GM18511 (cell line): Measurements from ENCODE around the gene PRKCE.
"Not testable (repeated sequence)": the region's sequence is repeated elsewhere in the genome, so short reads cannot be mapped to it uniquely, and the experiment has no call there.

Experiments used
- ATAC-seq: cut with Tn5 transposase; IDR thresholded peaks from one replicate; pipeline ENCODE4 v1.9.1; 2021; ENCODE audit warnings: mild to moderate bottlenecking, moderate library complexity; ENCODE audit not compliant: unreplicated experiment

PRKCE gene

DNA sequence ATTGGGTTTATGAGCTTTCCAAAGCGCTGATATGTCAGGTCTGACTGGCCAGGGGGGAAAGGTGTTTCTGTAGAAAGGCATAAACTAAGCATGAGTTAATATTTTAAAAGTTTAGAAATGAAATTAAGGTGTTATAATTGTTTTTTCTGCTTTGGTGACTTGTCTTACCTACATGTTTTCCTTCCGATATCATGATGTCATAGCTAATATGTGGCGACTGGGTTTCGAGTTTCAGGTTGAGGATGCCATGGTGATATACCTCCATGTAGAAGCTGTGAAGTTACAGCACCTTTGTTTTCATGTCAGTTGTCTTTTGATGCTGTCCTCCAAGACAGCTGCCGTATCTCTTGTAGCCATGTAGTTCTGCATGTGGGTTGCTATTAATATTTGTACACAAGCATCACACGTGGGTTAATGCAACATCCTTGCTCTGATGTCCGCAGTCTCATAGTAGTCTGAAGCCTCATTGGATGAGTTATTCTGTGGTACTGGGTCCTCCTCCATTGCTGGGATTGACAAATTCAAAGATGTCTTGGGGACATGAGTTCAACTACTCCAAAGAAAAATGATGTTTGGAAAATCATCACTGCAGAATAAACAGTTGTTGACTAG is 230.6 kb downstream of the PRKCE start:
- no peak for ATAC-seq

DNA sequence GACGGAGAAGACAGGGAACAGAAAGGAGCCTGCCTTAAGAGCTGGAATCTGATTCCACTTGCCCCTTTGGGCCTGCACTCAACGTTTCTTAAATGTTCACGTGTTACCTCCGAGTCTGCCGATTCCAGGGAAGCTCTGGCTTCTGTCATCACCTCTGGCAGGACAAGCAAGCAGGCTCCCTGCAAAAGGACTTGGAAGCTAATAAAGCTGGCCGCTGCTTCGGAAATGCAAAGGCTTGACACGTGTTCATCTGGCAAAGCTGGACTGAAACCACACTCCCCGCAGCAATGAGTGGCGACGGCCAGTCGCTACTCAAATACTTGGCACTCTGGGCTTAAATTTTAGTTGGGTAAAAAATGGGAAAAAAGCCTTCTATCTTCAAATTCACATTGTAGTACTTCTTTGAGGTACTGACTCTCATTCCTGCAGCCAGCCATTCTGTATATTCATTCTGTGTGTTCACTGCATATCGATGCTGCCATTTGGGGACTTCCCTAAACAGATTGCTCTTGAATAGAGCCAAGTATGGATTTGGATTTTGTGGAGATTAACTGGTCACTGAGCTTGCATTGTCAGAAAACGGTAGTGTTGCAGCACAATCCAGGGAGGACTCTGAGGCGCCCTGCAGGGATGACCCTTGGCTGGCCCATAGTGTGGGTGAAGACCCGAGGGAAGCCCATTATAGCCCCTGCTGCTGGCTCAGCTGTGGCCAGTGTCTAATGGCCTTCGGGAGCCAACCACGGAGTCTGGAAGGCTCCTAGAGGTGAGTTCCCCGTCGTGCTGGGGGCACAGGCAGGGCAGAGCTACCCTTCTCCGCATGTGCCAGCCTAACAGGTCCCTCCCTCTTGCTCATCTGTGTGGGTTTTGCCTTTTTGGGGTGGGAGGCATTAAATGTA is 231.5 kb downstream of the PRKCE start:
- no peak for ATAC-seq

DNA sequence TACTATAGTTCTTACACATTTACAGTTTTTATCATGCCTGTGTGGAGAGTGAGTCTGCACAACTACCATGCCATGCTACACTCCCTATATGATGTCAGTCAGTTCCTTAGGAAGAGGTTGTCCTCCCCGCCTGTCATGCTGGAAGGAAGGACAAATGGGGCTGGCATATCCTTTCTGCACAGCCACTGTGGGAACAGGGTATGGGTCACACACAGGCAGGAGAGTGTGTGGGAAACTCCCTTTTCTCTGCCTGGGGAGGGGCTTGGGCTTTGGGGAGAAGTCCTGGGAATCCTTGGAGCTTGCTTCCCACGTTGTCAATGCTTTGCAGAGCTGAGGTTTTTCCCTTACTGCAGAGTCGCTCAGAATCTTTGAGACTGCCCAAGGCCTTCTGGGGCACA is 232.1 kb downstream of the PRKCE start:
- no peak for ATAC-seq

DNA sequence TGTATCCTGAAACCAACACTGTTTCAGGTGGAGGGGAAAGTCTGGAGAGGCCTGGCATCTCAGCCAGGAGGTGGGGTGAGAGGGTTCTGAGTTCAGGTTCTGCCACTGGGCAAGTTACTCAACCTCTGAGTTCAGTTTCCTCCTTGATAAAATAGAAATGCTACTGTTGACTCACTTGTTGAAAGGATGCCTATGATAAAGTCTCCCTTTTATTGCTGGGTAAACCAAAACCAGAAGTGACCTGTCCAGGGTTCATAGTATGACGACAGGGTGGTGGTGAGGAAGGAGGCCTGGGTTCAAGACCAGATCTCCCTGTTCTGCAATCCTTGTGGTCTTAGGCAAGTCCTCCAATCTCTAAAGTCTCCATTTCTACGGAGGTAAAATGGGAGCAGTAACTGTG is 232.7 kb downstream of the PRKCE start:
- no peak for ATAC-seq

DNA sequence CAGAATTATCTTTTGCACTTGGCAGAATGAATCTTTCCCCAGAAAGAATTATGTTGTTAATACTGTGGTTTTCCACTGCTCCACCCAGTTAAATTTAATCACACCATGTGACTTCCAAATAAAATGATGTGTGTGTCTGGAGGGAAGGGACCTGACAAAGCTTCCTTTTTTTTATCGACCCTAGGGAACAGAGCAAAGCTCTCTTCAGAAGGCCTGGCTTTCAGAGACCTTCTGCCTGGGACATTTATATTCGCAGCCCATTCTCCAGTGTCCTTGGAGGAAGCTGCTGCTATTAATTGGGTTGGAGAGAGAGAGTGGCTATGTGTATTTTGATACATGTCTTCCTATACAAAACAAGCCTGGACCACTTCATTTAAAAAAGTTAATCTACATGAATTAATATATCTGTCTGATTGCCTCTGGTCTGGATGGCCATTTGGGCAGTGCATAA is 233.7 kb downstream of the PRKCE start:
- no peak for ATAC-seq

DNA sequence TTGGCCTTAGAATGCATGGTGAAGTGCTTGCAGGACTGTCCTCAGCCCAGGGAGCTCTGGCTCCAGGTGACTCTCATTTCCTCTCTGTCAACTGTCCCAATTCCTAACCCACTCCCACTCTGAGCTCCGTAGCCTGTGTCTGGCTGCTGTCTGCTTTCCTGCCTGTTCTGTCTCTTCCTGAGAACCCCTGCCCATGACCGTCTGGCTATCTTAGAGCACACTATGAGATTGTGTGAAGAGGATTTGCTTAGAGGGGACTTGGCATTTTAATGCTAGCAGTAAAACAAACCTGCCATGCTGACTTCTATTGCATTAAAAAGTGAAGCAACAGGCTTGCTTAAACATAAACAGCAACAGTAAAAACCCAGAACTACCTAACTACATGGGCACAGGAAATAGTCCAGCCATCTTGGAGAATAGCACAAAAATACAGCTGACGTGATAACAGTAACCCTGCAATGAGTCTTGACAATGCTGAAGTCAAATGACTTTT is 234.7 kb downstream of the PRKCE start:
- no peak for ATAC-seq

DNA sequence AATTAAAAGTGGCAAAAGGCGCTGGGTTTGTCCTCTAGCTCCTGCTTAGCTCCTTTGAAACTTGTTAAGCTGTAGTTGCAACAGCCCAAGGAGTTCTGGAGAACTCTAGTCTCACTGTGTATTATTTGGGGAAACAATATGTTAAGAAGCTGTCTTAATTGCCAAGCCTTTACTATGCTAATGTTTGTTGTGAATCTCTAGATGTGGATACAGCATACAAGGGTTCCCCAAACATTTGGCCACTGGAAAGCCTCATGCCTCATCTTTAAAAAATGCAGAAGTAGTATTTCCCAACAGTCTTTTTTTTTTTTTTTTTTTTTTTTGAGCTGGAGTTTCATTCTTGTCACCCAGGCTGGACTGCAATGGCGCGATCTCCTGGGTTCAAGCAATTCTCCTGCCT is 236.7 kb downstream of the PRKCE start:
- ATAC-seq, result no peak

DNA sequence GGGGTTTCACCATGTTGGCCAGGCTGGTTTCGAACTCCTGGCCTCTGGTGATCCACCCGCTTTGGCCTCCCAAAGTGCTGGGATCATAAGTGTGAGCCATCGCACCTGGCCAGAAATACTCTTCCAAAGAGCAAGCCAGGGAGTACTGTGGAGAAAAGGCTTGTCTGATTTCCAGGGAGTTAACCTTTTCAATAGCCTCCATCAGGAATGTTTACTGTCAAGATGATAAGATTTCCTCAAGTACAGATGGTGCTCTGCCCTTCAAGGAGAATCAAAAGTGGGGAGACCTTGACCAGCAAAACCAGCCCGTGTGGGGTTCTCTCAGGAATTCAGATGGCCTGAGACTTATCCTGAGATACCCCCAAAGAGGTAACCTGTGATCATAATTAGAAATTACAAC is 237.2 kb downstream of the PRKCE start:
- ATAC-seq, result no peak

DNA sequence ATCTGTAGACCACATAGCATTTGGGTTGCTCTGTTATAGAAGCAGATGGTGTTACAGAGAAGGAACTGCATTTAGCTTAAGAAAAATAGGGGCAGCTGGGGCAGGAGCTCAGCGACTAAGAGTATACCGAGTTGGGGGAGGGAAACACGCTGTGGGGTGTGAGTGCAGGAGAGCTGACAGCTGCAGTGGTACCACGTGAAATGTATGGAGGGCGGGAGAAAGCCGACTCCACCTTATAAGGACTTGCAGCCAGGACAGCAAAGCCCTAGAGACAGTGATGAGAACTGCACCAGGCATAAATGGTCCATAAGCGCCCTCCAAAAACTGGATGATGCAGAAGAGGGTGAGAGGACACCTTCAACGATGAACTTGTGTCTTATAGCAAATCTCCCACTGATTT is 237.6 kb downstream of the PRKCE start:
- ATAC-seq, result peak; percentile 82

DNA sequence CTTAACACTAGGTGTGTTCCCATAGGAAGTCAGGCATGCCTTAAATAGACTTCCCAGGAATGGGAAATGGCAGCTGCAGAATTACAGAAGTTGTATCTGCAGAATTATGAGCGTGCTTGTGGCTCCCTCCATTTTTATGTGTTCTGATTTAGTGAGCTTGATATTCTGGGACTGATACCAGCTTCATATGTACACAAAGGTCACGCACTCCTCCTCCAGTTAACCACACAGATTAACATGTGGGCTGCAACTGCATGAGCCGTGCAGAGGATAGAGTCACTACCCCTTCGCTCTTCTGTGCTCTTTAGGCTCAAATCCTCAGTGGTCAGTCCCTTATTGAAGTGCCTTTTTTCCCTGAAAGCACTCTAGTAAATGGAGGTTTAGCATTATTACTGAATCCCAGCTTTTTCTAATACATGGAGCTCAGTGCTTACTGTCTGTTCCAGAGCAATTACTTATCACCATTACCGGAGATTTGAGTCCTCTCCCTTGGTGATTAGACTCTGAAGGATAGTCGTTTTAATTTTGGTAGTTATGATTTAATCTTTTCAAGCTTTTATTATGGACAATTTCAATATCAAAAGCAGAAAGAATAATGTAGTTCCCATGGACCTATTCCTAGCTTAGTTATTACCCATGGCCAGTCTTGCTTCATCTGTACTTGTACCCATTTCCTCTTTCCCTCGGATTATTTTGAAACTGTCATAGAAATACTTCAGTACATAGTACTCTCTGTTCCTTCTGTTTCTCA is 238.3 kb downstream of the PRKCE start:
- ATAC-seq, result peak; percentile 62

DNA sequence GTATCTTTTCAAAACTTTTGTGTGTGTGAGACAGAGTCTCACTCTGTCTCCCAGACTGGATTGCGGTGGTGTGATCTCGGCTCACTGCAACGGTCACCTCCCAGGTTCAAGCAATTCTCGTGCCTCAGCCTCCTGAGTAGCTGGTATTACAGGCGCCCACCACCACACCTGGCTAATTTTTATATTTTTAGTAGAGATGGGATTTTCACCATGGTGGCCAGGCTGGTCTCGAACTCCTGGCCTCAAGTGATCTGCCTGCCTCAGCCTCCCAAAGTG is 238.8 kb downstream of the PRKCE start:
- not testable (repeated sequence) for ATAC-seq

DNA sequence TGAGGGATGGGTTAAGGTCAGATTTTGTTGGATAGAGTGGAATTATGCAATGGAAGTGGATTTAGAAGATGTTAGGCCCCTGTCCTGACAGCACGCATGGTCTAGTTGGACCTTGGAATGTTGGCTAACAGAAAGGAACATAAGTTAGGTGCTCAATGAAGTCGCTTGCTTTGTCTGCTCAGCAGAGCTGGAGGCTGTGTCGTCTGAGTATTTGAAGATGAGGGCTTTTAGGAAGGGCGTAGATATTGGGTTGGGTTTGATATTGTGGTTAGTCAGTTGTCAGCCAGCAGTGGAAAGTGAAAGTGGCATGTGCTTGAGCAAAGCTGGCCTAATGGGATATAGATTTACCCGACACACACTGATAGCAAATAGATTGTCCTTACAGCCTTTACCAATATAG is 239.3 kb downstream of the PRKCE start:
- ATAC-seq, result no peak

DNA sequence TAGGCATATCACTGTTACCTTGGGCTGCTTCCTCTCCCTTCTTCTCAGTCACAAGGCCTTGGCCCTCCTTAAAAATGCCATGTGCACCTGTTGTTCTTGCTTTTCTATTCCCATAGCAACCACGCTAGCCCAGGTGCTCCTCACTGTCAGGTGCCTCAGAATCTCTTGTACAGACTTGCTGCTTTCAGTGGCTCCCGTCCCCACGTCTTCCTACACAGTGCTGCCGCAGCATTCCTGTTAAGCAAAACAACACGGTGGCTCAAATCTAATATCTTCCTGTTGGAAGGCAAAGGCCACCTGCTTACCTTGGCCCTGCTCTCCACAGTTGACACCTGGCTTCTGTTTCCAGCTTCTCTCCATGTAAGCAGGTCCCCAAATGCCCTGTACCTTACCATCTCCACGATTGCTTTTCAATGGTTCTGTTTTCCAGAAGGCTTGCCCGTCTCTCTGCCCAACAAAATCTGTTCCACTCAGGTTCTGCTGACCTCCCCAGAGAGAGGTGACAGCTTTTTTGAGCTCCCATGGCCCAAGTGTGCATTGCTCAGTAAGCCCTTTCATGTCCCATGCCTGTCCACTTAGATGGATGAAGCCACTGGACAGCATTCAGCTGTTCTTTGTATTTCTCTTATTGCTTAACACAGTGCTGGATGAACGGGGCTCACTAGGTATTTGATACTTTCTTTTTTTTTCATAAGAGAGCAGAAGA is 240.4 kb downstream of the PRKCE start:
- no peak for ATAC-seq

DNA sequence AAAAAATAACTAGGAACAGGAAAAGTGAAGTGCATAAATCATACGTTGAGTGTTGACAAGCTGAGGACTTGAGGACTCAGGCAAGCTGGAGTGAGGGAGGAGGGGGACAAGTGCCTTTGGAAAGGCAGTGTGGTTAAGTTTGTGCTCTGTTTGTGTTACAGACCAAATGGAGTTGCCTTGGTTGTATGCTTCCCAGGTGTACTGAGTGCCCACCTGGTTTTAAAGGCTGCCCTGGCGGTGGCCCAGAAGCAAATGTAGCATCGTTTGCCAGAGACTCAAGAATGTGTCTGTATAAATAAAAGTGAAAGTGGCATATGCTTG is 240.9 kb downstream of the PRKCE start:
- ATAC-seq, result no peak

DNA sequence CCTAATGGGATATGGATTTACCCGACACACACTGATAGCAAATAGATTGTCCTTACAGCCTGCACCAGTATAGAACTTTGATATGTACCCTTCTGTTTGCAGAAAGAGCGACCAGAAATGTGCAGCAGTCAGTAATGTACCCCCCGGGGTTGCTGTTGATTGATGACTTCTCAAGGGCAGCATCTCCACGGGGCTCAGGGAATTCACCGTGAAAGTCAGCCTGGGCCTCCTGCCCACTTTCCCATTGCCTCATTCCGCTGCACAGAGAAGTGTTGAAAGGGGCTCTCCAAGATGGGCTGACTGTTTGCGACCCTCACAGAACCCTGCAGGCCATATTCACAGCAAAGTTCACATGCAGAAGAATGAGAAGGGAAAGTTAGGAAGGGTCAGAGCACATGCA is 241.3 kb downstream of the PRKCE start:
- no peak for ATAC-seq

DNA sequence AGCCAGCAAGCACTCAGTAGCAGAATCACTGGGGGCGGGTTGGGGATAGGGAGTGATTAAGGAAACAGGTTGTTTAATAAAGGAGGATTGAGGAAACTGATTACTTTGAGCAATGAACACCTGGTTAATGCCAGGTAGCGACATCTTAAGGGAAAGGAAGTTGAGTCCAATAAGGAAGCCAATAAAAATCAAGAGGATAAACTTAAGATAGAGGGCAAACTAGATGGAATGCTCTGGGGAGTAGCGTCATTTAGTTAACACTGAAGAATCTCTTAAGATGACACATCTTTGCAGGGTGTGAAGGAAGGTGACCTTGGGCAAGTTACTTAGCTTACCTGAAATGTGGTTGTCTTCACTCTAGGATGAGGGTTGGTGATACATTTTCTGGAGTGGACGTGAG is 242.7 kb downstream of the PRKCE start:
- no peak for ATAC-seq

DNA sequence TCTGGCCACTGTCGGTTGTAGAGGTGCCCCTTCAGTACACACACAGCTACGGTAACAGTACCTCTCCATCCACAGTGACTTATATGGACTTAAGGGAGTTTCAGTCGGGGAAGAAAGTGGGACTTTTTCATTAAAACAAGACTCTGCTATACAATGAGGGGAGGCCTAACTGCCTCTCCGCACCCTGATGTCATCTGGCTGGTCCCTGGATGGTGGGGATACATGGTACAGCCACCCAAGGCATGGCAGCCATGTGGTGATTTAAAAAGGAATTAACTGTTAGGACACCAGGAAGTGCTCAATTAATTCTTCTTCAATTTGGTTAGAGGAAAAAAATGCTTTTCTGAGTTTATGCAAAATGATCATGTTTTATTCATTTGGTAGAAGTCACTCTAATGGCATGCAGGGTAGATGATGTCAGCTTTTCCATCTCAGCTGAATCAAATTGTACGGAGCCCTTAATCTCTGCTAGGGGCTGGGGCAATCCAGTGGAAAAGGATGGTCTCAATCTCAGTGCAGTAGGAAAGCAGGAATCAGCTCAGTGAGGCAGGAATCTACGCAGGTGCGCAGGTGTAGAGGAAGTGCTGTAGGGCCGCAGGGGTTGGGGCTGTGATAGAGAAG is 243.9 kb downstream of the PRKCE start:
- ATAC-seq, result no peak

DNA sequence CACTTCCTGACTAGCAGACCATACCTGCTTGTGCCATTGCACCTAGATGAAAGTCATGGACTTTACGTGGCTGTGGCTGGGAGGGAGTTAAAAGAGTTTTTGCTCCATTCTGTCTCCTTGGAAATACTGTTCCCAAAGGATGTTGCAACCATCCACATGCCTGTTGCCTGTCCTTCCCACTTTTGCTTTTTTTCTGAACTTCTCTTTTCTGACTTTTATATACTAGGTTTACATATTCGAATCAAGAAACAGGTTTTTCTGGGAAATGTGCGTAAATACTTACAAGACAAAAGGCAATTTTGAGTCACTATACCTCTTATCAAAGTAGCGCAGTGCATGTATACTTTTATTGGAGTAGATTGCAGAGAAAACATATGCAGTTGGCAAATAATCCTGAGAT is 244.8 kb downstream of the PRKCE start:
- no peak for ATAC-seq

DNA sequence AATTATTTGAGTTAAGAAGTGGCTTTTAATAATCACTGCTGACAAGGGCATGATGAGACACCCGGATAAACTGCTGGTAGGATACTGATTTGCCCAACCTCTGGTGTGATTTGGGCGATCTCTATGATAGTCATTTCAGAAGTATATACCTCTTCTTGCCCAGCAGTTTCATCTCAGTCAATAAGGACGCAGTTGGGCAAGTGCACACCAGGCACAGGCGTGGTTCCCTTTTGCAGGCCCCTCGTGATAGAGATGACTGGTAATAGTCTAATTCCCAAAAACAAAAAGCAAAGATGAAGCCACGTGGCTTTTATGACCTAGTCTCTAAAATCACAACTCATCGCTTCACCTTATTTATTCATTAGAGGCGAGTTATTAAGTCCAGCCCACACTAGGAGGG is 246.4 kb downstream of the PRKCE start:
- peak; percentile 49 for ATAC-seq

DNA sequence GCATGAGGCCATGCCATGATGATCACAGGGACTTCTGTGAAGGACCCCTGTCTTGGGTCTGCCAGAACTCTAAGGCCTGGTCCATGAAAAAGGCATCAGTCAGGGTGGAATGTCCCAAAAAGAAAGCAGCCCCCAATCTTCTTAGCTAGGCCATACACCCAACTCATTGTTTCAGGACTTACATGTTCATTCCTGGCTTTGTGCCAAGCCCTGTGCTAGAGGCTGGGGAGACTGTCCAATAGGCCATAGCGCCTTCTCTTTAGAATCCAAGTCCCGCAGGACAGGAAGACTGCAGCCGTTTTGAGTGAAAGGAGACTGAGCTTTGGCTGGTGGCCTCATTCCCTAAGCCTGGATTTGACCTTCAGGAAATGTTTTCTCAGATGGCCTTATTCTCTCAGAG is 247.3 kb downstream of the PRKCE start:
- ATAC-seq, result no peak

DNA sequence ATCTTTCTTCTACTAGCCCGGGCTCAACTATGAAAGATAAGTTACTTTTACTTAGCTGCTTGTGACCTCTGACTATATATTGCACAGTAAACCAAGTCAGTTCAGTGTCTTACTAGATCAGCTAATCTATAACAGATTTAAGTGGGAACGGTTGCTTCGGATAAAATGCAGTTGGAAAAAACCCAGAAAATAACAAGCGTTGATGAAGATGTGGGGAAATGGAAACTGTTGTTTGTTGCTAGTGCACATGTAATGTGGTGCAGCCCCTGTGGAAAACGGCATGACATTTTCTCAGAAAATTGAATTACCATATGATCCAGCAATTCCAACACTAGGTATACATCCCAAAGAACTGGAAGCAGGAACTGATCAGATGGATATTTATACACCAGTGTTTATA is 248.5 kb downstream of the PRKCE start:
- no peak for ATAC-seq
